ENCODE data around the gene STARD9.

STARD9 gene

GRCh38 chr15:42728560-42728959 is 153.2 kb downstream of the STARD9 start:
- no peak for DNase-seq (ENCODE audit: low spot score)

GRCh38 chr15:42728972-42729371 is 153.6 kb downstream of the STARD9 start:
- FAIRE-seq, result no peak
- DNase-seq (ENCODE audit: low spot score), result no peak

More at GRCh38 chr15:42728560-42728959, 153.2 kb downstream of the STARD9 start:
- no peak for FAIRE-seq

GRCh38 chr15:42729409-42729808 is 154.0 kb downstream of the STARD9 start:
- no peak for FAIRE-seq
- no peak for DNase-seq (ENCODE audit: low spot score)

- FAIRE-seq (no peak), DNase-seq (ENCODE audit: low spot score) (no peak)
These were observed 154.7 kb downstream of the STARD9 start for GRCh38 chr15:42730135-42730534.

- DNase-seq (ENCODE audit: low spot score) (no peak), FAIRE-seq (no peak)
These were observed 155.1 kb downstream of the STARD9 start for GRCh38 chr15:42730536-42730935.

- no peak for FAIRE-seq
These were observed 156.1 kb downstream of the STARD9 start for GRCh38 chr15:42731461-42731860.

GRCh38 chr15:42732095-42732827 is 156.9 kb downstream of the STARD9 start:
- DNase-seq (ENCODE audit: low spot score) (no peak), FAIRE-seq (no peak)

More at GRCh38 chr15:42731461-42731860, 156.1 kb downstream of the STARD9 start:
- DNase-seq (ENCODE audit: low spot score), result no peak

DNA sequence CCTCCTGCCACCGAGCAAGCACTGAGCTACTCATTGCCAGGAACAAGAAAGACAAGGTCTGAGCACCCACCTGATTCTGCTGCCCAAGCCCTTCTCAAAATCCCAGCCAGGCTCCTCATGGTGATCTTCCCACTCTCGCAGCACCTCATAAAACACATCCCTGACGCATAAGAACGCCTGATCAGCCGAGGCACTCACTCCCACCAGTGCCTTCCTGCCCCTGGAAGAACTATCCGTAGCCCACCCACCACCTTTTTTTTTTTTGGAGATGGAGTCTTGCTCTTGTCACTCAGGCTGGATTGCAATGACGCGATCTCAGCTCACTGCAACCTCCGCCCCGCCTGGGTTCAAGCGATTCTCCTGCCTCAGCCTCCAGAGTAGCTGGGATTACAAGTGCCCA is 157.6 kb downstream of the STARD9 start:
- FAIRE-seq, result no peak
- DNase-seq (ENCODE audit: low spot score), result no peak

GRCh38 chr15:42734076-42734672 is 158.8 kb downstream of the STARD9 start:
- no peak for FAIRE-seq
- no peak for DNase-seq (ENCODE audit: low spot score)

DNA sequence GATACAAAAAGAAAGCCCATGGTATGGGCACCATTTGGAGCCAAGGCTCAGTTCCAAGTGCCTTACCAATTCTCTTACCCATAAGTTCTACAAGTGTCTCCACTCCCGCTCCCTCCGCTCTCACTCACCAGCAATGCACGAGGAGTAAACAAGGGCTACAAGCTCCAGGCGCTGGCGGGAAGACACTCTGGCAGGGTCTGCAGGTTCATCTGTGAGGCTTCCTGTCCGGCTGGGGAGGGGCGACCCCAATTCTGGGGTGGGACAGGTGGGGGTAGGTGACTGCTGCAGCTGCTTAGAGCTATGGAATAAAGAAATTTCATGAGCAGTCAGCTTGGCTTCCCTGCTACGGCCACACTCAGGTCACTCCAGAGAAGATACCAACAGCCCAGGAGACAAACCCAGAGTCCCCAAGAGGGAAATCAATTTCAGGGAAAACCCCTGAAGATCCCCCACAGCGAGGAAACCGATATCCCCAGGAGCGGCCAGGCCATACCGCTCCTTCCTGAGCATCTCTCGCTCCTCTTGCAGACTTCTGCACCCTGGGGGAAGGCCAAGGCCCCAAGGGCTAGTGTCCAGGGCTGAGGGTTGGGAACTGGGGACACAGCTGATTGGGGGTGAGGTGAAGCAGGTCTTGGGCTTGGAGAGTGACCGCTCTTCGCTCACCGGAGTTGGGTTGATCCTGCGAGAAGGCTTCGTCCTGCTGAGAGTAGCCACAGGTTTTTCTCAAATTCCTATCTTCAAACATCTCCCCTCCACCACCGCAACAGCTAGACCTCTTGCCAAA is 160.2 kb downstream of the STARD9 start:
- no peak for FAIRE-seq

GRCh38 chr15:42736178-42736792 is 160.9 kb downstream of the STARD9 start:
- peak; percentile 42 for DNase-seq (ENCODE audit: low spot score)

More for the DNA sequence above, 160.2 kb downstream of the STARD9 start:
- no peak for DNase-seq (ENCODE audit: low spot score)

DNA sequence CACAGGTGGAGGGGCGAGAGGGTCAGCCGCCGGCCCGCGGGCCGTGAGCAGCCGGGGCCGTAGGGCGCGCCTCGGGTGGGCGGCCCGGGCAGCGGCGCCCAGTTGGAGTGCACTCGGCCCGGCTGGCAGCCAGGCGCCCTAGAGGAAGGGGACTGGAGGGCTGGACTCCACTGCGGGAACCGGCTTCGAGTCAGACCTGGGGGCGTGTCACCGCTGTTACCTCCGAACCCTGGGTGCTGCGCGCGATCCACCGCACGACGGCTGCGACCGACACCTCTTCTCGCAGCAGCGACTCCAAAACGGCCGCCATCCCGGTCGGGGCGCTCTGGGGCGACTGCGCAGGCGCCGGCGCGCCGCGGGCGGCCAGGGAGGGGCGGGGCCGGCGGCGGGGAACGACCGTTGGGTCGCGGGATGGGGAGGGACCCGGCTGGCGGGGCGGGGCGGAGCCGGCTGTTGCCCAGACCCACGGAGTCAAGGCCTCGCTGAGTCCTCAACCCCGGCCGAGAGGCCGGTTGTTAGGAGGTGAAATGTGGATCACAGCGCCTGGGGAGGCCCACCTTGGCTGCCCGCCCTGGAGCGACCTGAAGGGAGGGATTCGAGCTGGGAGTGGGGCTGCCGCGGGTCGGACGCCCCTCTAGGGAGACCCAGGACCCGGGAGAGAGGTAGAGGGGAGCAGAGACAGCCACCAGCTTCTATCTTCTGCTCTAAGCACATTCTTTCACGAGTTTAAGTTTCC is 161.6 kb downstream of the STARD9 start, which contains the start of gene CDAN1:
Gene CDAN1, minus strand, starts transcription at position 336 of the 736 bp plus-strand sequence. Its CDS starts 26 bp downstream, at position 310.
- peak; percentile 17 for FAIRE-seq
- peak; percentile 99 for DNase-seq (ENCODE audit: low spot score)

More at GRCh38 chr15:42736178-42736792, 160.9 kb downstream of the STARD9 start:
- no peak for FAIRE-seq

GRCh38 chr15:42737529-42738328 is 162.3 kb downstream of the STARD9 start:
- DNase-seq (ENCODE audit: low spot score), result peak; percentile 58
- FAIRE-seq, result no peak

DNA sequence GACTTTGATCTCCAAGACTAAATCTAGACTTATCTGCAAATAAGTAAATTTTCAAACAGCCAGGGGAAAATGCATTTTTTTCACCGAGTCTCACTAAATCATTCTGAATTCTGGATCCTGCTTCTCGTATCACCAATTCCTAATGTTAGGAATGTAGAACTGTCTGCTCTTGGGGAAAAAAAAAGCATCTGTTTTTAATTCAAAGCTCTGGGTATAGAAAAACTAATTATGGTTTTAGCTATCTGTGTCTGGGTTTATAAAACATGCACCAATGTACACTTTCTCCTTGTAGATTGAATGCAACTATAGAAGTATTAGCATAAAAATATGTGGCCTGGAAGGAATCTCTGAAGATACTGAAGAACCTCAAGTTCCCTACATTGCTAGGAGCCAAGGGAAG is 166.3 kb downstream of the STARD9 start:
- FAIRE-seq, result no peak
- no peak for DNase-seq (ENCODE audit: low spot score)

DNA sequence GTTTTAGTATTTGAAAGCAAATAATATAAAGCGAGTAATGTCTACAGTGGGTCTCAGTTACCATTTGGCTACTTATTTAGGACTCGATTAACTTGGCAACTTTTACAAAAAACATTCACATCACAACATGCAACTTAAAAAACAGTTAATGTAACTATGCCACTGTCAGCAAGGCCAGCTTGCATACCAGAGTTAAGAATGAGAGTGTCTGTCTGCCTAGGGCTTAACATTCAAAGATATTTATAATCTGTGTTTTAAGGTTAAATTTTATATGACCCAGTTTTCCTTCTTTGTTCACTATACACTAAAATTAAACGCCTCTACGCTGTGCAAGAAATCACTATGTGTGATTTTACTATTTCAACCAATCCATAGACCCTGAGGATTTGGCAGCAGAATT is 166.7 kb downstream of the STARD9 start:
- DNase-seq (ENCODE audit: low spot score) (no peak), FAIRE-seq (no peak)

DNA sequence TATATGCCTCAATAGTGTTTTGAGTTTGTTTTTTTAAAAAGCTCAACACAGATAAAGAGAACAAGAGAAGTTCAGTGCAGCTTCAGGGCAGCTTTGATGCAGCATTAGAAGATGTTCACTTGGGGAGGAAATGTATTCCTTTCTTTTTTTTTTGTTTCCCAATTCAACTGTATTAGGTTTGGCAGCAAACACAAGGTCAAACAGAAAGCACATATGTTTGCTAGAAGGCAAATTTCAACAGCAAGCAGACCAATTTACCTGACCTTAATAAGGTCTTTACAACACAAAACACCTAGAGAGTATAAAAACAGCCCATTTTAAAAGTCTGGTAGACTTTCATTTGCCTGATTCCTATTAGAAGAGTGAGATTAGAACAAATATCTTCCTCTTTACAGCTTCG is 168.8 kb downstream of the STARD9 start:
- FAIRE-seq (no peak), DNase-seq (ENCODE audit: low spot score) (no peak)

- FAIRE-seq, result no peak
- DNase-seq (ENCODE audit: low spot score), result no peak
These were observed 173.9 kb downstream of the STARD9 start for GRCh38 chr15:42749266-42749665.

DNA sequence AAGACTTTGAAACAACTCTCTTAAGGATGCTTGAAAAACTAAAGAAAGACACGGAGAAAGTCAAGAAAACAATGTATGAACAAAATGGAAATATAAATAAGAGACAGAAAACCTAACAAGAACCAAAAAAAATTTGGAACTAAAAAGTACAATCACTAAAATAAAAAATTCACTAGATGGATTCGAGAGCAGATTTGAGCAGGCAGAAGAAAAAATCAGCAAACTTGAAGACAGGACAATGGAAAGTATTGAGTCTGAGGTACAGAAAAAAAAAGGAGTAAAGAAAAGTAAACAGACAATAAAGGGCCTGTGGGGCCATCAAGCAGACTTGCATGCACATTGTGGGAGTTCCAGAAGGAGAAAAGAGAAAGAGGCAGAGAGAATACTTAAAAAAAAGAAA is 174.9 kb downstream of the STARD9 start:
- DNase-seq (ENCODE audit: low spot score), result no peak
- no peak for FAIRE-seq

GRCh38 chr15:42759093-42759492 is 183.7 kb downstream of the STARD9 start:
- no peak for DNase-seq (ENCODE audit: low spot score)
- no peak for FAIRE-seq

DNA sequence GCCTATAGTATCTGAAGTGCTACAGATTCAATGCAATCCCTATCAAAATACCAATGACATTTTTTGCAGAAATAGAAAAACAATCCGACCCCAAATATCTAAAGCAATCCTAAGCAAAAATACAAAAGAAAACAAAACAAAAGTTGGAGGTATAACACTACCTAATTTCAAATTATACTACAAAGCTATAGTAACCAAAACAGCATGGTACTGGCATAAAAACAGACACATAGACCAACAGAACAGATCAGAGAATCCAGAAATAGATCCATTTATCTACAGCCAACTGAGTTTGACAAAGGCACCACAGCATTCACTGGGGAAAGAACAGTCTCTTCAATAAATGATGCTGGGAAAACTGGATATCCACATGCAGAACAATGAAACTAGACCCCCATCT is 185.4 kb downstream of the STARD9 start:
- DNase-seq (ENCODE audit: low spot score) (no peak), FAIRE-seq (no peak)
